Hematopoietic multipotent progenitor cell treated with erythropoietin and hydrocortisone succinate and interleukin-3 and kit ligand, for 17 days (in vitro differentiated cells): ENCODE measurements around the gene MRPS25.

ENCODE experiments used
- DNase-seq: peaks from one replicate; pipeline ENCODE4 v3.0.0-alpha.2; 2015; ENCODE audit warnings: low spot score

The MRPS25 gene

GRCh38 chr3:15081960-15082664 is 17.0 kb upstream of the MRPS25 start:
- DNase-seq: no peak

- no peak for DNase-seq
Measured at GRCh38 chr3:15079091-15079490, 14.0 kb upstream of the MRPS25 start.

DNA sequence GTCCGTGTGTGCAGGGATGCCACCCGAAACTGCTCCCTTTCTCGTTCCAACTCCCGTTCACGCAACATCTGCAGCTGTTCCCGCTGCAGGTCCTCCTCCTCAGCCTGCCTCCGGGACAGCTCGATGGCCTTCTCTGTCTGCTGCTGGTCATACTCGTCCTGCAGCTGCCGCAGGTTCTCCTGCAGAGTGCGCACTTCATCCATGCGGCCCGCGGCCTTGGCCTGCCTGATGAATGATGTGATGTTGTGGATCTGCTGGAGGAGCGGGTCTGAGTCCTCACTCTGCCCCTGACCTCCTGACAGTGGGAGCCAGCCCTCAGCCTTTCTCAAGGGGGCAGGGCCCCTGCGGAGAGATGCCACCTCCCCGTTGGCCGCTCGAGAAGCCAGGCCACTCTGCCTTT is 9.4 kb upstream of the MRPS25 start:
- no peak for DNase-seq

- DNase-seq: no peak
Measured at GRCh38 chr3:15071699-15072098, 6.6 kb upstream of the MRPS25 start.

GRCh38 chr3:15069441-15069840 is 4.3 kb upstream of the MRPS25 start:
- no peak for DNase-seq

DNA sequence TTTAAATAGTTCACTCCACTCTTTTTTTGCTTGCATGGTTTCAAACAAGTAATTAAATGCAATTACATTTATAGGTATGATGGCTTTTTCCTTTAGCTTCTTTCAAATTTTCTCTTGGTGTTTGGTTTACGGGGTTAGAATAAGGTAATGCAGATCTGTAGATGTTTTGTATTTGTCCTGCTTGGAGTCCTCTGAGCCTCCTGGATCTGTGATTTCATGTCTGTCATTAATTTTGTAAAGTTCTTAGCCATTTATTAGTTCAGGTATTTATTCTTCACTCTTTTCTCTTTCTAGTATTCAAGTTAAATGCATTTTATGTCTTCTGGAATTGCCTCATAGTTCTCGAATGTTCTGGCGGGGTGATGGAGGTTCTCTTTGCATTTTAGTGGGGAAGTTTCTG is 1.4 kb upstream of the MRPS25 start:
- no peak for DNase-seq

DNA sequence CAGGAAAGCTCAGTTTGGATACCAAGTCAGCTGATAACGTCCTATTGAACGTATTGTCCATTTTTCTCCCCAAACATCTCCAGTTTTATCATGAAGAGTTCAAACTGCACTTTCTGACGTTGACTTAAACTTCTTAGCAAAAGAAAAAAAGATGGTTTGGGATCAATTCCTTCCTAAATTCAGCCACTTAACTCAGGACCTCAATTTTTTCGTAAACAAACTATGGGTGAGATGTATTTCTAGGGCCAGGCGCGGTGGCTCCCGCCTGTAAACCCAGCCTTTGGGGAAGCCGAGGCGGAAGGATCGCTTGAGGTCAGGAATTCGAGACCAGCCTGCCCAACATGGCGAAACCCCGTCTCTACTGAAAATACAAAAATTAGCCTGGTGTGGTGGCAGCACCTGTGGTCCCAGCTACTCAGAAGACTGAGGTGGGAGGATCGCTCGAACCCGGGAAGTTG is 464 bp upstream of the MRPS25 start:
- DNase-seq: no peak

DNA sequence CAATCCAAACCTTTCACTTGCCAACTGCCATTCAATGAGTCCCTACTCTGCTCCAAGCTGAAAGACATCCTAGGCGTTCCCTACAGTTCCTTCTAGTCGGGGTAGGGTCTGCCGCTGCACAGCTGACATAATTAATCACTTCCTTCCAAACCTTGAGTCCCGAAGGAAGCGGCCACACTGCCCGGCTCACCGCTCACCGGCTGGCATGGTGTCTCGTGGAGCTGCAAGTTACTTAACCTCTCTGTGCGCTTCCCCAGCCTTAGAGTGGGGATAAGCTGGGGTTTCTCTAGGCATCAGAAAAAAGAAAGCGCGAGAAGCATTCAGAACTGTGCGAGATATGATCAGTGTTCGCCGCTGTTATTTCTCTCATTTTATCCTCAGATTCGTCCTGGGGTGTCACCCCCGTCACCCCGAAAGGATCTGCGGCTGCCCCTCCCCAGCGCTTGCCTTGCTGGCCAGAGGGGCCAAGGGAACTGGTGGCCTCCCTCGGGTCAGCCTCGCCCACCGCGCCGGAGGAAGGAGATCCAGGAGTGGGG is 748 bp downstream of the MRPS25 start:
- DNase-seq: no peak

- DNase-seq: no peak
Measured at GRCh38 chr3:15063656-15064286, 1.3 kb downstream of the MRPS25 start.

DNA sequence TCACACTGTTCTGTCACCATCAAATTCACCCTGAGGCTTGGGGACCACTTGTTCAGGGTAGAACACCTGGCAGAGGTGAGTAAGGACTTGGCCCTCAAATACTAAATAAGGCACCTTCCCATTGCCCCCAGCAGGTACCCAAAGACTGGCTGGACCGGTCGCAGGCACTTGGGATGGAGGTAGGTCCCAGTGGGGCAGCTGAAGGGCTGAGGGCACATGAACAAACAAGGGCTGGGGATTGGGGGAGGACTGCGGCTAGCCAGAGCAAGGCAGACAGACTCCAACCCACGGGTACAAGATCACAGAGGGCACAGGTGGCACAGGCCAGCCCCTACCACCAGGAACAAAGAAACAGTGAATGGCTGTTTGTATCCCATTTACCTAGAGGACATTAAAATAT is 1.9 kb downstream of the MRPS25 start:
- DNase-seq: no peak

DNA sequence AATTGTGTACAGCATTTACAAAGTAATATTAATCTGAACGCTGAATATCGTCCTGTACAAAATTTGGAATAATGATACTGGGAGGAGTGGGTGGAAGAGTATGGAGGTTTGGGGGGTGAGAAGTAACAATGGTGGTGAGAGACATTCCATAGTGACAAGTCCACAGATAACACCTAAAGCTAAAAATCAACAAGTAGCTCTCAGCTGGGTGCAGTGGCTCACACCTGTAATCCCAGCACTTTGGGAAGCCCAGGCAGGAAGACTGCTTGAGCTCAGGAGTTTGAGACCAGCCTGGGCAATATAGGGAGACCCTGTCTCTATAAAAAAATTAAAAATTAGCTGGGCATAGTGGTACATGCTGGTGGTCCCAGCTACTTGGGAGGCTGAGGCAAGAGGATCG is 5.1 kb downstream of the MRPS25 start:
- no peak for DNase-seq

- no peak for DNase-seq
Measured at GRCh38 chr3:15056676-15057404, 8.3 kb downstream of the MRPS25 start.

DNA sequence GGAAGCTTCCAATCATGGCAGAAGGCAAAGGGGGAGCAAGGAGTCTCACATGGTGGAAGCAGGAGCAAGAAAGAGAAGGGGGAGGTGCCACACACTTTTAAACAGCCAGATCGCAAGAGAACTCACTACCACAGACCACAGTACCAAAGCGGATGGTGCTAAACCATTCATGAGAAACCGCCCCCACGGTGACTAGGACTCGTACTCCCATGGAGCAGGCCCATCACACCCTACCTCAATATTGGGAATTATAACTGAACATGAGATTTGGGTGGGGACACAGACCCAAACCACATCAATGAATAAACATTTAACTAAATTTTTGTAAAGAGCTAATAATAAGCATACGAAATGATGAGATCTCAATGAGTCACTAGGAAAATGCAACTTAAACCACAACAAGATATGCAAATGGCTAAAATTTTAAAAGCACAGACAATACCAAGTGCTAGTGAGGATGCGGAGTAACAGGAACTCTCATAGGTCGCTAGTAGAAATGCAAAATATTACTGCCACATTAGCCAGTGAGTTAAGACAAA is 10.0 kb downstream of the MRPS25 start:
- DNase-seq: no peak

GRCh38 chr3:15053541-15053940 is 11.6 kb downstream of the MRPS25 start:
- DNase-seq: no peak

GRCh38 chr3:15052335-15053242 is 12.5 kb downstream of the MRPS25 start:
- DNase-seq: peak; percentile 60

GRCh38 chr3:15051531-15051930 is 13.6 kb downstream of the MRPS25 start:
- DNase-seq: peak; percentile 67

- DNase-seq: no peak
Measured at GRCh38 chr3:15050405-15051092, 14.6 kb downstream of the MRPS25 start.

DNA sequence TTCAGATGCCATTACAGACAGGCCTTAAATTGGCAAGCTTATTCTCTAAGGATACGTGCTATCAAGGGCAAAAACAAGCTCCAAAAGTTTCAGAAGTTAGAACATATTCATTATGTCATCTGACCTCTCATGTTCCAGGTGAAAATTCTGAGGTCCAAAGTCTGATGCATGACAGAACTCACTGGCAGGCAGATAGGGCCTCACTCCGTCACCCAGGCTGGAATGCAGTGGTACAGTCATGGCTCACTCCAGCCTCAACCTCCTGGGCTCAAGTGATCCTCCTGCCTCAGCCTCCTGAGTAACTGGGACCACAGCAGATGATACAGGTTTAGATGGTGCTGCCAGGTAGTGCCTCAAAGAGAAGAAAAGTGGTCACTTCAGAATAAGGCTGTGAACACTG is 15.5 kb downstream of the MRPS25 start:
- DNase-seq: no peak

DNA sequence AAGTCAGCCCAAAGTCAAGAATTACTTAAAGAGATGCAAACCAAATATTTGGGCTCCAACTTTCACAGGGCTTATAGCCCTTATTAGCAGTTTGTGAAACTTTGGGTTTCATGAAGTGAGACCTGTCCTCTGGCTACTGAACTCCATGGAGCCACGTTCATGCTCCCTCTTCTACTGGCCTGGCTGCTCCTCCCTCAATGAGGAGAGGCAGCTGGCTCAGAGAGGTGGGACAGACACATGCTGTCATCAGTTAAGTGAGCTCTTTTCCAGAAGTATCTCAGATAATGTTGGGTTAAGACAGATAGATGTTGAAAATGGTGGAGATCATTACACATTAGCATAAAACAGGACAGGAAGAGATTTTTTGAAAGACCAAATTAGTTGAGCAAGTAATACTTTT is 19.4 kb downstream of the MRPS25 start:
- DNase-seq: no peak

DNA sequence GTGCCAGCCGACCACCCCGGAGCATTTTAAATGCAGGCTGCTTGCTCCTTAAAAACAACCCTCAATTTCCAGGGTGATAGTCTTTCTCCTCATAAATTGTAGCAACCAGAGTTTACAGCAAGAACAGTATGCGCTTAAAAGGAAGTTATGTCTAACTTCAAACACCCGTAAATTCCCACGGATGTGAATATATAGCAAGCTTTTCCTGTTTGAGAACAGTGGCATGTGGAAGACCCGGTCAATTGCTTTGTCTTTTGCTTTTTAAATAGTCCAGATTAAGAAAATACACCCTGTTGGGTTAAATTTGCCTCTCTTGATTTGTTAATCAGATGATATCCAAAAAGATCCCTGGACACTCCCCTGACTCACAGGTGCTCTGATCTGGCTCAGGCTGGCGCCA is 20.8 kb downstream of the MRPS25 start:
- no peak for DNase-seq
